ENCODE results near the gene STARD13.

STARD13 gene, protein sequence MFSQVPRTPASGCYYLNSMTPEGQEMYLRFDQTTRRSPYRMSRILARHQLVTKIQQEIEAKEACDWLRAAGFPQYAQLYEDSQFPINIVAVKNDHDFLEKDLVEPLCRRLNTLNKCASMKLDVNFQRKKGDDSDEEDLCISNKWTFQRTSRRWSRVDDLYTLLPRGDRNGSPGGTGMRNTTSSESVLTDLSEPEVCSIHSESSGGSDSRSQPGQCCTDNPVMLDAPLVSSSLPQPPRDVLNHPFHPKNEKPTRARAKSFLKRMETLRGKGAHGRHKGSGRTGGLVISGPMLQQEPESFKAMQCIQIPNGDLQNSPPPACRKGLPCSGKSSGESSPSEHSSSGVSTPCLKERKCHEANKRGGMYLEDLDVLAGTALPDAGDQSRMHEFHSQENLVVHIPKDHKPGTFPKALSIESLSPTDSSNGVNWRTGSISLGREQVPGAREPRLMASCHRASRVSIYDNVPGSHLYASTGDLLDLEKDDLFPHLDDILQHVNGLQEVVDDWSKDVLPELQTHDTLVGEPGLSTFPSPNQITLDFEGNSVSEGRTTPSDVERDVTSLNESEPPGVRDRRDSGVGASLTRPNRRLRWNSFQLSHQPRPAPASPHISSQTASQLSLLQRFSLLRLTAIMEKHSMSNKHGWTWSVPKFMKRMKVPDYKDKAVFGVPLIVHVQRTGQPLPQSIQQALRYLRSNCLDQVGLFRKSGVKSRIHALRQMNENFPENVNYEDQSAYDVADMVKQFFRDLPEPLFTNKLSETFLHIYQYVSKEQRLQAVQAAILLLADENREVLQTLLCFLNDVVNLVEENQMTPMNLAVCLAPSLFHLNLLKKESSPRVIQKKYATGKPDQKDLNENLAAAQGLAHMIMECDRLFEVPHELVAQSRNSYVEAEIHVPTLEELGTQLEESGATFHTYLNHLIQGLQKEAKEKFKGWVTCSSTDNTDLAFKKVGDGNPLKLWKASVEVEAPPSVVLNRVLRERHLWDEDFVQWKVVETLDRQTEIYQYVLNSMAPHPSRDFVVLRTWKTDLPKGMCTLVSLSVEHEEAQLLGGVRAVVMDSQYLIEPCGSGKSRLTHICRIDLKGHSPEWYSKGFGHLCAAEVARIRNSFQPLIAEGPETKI

DNA sequence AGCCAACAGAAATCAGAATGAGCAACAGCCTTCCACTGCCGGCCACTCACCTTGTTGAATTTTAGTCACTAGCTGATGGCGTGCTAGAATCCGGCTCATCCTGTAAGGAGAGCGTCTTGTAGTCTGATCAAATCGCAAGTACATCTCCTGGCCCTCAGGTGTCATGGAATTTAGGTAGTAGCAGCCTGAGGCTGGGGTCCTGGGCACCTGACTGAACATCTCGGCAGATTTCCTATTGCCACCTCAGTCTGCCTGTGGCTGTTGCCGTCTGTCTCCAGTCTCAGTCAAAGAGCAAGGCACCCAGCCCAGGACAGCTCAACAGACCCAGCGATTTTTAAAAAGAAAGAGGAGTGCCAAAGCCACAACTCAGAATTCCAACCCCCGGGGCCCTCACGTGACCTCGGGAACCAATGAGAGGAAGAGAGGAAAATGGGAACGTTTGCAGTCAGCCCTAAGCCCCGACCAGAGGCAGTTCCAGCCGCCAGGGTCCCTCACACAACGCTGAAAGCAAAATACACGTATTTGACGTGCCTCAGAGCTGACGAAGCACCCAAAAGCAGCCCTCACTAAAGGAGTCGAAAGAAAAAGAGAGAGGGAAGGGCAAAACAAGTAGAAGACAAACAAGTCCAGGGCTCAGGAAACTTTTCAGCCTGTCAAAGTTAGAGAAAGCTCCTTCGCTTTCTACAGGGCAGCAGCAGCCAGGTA is at the start of gene STARD13:
Gene STARD13 (minus strand): TSS at position 336 of the 705 bp plus-strand sequence. CDS start 117 bp downstream, at position 219.
- peak; percentile 65 for DNase-seq

- DNase-seq: no peak
Observed at GRCh38 chr13:33334831-33335230, 49.3 kb upstream of the STARD13 start.

- no peak for DNase-seq
Observed at GRCh38 chr13:33331962-33332361, 46.4 kb upstream of the STARD13 start.

GRCh38 chr13:33330483-33330882 is 44.9 kb upstream of the STARD13 start:
- no peak for DNase-seq

GRCh38 chr13:33328701-33329100 is 43.1 kb upstream of the STARD13 start:
- DNase-seq: no peak

- no peak for DNase-seq
Observed at GRCh38 chr13:33326723-33327122, 41.2 kb upstream of the STARD13 start.

GRCh38 chr13:33326246-33326645 is 40.7 kb upstream of the STARD13 start:
- no peak for DNase-seq

DNA sequence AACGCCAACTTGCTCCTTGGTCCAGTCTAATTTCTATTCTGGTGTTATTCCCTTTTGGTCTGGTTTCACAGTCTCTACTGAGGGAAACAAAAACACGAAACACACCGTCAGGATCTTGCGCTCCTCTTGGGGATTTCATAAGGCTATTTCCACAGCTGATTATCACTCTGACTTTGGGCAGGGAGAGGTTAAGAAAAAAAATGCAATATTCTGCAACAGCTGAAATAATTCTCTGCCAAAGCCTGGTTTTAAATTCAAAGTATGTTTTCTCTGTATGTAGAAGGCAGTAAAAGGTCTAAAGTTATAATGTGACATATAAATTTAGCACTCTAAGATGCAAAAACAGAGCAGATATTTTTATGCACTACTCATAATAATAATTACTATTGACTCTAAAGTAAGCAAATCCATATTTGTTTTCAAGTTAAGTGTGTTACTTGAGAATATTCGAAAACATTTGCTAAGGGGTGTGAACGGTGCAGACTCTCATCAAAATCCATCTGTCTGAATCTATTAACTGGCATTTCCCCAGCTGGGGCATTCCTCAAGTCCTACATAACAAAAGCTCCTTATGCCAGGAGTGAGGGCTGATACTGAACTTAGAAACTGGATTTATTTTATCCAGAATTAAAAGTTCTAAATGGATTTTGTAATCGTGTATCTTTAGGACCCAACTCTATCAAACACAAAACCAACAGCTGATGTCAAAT is 38.4 kb upstream of the STARD13 start:
- DNase-seq: no peak

- DNase-seq: no peak
Observed at GRCh38 chr13:33322965-33323668, 37.6 kb upstream of the STARD13 start.

- no peak for DNase-seq
Observed at GRCh38 chr13:33322543-33322809, 36.9 kb upstream of the STARD13 start.

DNA sequence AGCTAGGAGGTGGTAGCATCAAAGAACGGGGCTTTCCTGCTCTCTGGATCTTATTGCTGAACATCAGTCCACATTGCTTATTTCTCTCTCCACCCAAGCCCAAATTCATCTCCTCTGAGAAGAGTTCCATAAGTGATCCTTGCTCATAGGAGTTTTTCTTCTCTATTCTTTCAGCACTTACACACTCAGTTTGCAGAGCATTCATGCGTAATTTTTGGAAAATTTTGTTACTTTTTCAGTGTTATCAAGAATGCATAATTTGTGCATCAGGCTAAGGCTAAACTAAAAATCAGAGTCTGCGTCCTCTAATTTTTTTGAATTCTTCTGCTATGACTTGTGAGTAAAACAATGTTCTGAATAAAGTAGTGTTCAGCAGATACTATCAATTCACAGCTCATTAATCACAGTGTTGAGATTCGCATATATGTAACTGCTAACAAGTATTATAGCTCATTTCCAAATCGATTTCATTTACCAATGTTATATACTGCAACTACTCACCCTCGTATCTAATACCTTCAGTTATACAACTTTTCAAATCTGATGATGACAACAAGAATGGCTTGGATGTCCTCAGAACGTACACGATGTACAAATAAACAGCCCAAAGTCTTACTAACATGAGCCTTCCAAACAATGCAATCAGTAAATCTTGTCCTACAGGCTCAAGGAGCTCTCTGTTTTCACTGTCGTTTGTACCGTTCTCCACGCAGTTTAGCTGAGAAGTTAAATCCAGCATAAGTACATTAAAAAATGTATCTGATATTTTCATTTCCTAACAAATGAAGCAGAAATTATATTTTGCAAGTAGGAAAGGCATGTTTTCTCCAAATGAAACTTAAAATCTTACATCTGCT is 36.4 kb upstream of the STARD13 start:
- DNase-seq: no peak

DNA sequence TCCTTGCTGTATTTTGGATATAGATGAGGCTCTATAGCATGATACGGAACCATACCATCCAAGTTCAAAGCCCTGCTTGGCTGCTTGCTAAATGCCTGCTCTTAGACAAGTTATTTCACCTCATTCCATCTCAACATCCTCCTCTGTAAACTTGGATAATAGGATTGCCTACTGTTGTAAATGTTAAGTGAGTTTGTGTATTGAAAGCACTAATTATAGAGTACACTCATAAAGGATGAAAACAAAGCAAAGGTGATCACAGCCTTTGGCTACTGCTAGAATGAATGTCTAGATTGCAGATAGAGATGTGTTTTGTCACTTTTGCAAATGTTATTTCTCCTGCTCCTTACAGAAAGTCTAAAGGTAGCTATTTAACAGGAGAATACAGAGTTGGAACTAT is 34.3 kb upstream of the STARD13 start:
- DNase-seq: no peak

- DNase-seq: no peak
Observed at GRCh38 chr13:33318744-33319143, 33.2 kb upstream of the STARD13 start.

DNA sequence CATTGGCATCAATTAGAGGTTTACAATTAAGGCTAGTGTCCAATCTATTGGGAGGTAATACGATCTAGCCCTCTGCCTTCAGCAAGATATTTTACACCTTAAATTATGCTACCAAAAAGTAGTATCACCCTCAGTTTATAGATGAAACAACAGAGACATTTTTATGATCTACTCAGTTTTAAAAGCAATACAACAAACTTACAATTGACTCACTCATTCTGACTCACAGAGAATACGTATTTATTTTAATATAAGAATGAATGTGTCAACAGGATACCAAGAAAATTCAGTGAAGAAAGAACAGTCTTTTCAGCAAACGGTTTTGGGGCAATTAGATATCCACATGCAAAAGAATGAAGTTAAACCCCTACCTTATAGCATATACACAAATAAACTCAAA is 32.5 kb upstream of the STARD13 start:
- DNase-seq: no peak

GRCh38 chr13:33316890-33317289 is 31.3 kb upstream of the STARD13 start:
- no peak for DNase-seq

DNA sequence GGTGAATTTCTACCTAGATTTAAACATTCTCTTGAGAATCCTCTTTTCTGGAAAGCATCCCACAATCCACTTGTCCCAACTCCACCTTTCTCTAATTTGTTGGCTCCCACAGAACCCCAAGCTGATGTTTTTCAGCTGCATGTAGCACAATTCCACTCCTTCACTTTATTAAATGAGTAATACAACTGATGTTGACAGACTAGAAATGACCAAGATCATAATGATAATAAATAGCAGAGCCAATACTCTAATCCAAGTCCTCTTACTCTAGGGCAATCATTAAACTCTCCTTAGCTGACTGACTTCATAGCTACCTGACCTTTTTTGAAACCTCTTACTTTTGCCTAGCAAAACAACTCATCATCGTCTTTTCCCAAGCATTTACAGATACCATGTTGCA is 27.9 kb upstream of the STARD13 start:
- DNase-seq: no peak

GRCh38 chr13:33312861-33313212 is 27.3 kb upstream of the STARD13 start:
- no peak for DNase-seq

DNA sequence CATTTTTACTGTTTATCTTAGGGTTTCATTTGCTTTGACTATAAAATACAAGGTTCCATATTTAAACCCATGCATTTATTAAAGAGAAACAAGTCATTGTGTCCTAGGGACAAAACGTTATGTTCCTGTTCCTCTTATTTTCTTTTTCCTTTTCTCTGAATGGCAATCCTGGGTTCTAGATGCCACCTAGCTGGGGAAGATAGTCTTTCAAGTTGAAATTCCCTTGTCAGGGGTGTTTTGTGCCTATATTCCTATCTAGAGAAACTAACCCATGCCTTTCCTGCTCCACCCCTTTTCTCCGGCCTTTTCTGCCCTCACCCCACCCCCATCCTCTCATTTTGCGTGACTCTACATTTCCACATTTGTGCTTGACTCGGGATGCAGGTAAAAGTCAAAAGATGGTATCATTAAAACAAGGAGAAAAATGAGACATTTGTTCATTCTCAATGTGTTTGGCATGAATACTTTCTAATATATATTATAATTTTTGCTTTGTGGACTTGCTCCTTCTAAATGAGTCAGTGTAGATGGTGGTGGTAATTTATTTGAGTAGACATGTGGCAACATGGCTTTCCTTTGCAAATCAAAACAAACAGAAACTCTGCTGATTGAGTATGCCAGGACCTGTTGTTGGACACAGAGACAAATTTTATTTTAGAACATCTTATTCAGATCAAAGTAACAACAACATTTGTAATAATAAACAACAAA is 26.8 kb upstream of the STARD13 start:
- no peak for DNase-seq

- DNase-seq: no peak
Observed at GRCh38 chr13:33311040-33311439, 25.5 kb upstream of the STARD13 start.
